Lower lobe of right lung (tissue), 2 donors: ENCODE measurements around the gene NCOA5. TPM values are rescaled to one million over a fixed set of nuclear protein-coding genes. Genes with fewer than 3 reads are reported as not detected.

Experiments
- ATAC-seq, 2 donors: fragments of 200-7000 bp; cut with Tn5 transposase; one replicate each; pipeline ENCODE4 v1.9.1; 2020 to 2022; ENCODE audit warnings: mild to moderate bottlenecking in 2 of 2, moderate library complexity in 2 of 2
- DNase-seq: peaks from one replicate; pipeline ENCODE4 v3.0.0-alpha.2; 2020
- H3K27ac ChIP-seq: fragments of 200-600 bp; one replicate; pipeline ENCODE4 v1.8.0; 2022
- H3K27me3 ChIP-seq: fragments of 200-600 bp; one replicate; pipeline ENCODE4 v1.8.0; 2022; ENCODE audit warnings: low read depth
- H3K36me3 ChIP-seq: fragments of 200-600 bp; one replicate; pipeline ENCODE4 v1.8.0; 2022; ENCODE audit warnings: mild to moderate bottlenecking
- H3K4me1 ChIP-seq: fragments of 200-600 bp; one replicate; pipeline ENCODE4 v1.8.0; 2022
- H3K4me3 ChIP-seq: fragments of 200-600 bp; one replicate; pipeline ENCODE4 v1.8.0; 2022; ENCODE audit warnings: mild to moderate bottlenecking
- H3K9me3 ChIP-seq: fragments of 200-600 bp; one replicate; pipeline ENCODE4 v1.8.0; 2022
- CTCF ChIP-seq: fragments of 200-600 bp; IDR thresholded peaks from one replicate; pipeline ENCODE4 v1.8.0; 2022; ENCODE audit warnings: antibody characterized with exemption, mild to moderate bottlenecking
- intact Hi-C: fragments of 100-400 bp; cut with DNase I; formaldehyde crosslinking; loops from one replicate; pipeline ENCODE4 v1.11.0; 2022
- total RNA-seq: library from RNA; stranded (reverse); fragmentation: NEBNext Ultra II Directional; extraction: Animal tissue kit (Norgen Biotek cat#: 25700); gene quantifications from one replicate; pipeline ENCODE4 v1.2.1, GENCODE V29; 2021
- donor health status: DM: no; HTN: yes; CAD: no; lungs with severe emphysema.

The NCOA5 gene
- total RNA-seq, 1 donor from 2014 or later = 29.4 TPM

- no peak for DNase-seq
- ATAC-seq = no peak
- H3K9me3 ChIP-seq = no peaks in the 10 kb centered on the region
- peaks cover 78% of the 10 kb centered on the region for H3K27me3 ChIP-seq
- no peak overlapping the region for H3K27ac ChIP-seq
- H3K4me3 ChIP-seq = no peak overlapping the region
- no peaks in the 10 kb centered on the region for H3K36me3 ChIP-seq
- intact Hi-C loops = no loop called here
- H3K4me1 ChIP-seq = peaks cover 20% of the 10 kb centered on the region
- no peak for TF ChIP-seq CTCF
Observed at GRCh38 chr20:46025376-46025783, 64.4 kb downstream of the NCOA5 start.

GRCh38 chr20:46023999-46024398, 65.8 kb downstream of the NCOA5 start:
- Histone ChIP-seq H3K27me3 (peaks cover 80% of the 10 kb centered on the region), H3K36me3 (no peaks in the 10 kb centered on the region), H3K9me3 (no peaks in the 10 kb centered on the region), H3K4me3 (no peak overlapping the region), H3K4me1 (peaks cover 20% of the 10 kb centered on the region), H3K27ac (no peak overlapping the region)
- intact Hi-C loops = no loop called here
- no peak for ATAC-seq
- DNase-seq = no peak
- TF ChIP-seq CTCF = no peak

- ATAC-seq (no peak), DNase-seq (no peak)
- H3K9me3 ChIP-seq = no peaks in the 10 kb centered on the region
- peaks cover 76% of the 10 kb centered on the region for H3K27me3 ChIP-seq
- H3K27ac ChIP-seq = no peak overlapping the region
- H3K36me3 ChIP-seq = no peaks in the 10 kb centered on the region
- peaks cover 20% of the 10 kb centered on the region for H3K4me1 ChIP-seq
- no peak overlapping the region for H3K4me3 ChIP-seq
- TF ChIP-seq CTCF = no peak
- intact Hi-C loops = no loop called here
Observed at GRCh38 chr20:46023148-46023484, 66.6 kb downstream of the NCOA5 start.

- Histone ChIP-seq H3K4me3 (peak overlapping the region; percentile 50), H3K4me1 (peaks cover 20% of the 10 kb centered on the region), H3K36me3 (no peaks in the 10 kb centered on the region), H3K27me3 (peaks cover 71% of the 10 kb centered on the region), H3K9me3 (no peaks in the 10 kb centered on the region), H3K27ac (no peak overlapping the region)
- peak; percentile 80 for DNase-seq
- TF ChIP-seq CTCF = peak; percentile 68
- ATAC-seq = peak; percentile 68 to 71
- intact Hi-C loops = no loop called here
Observed at GRCh38 chr20:46022411-46023147, 67.2 kb downstream of the NCOA5 start.

GRCh38 chr20:46021361-46022359, 68.1 kb downstream of the NCOA5 start:
- ATAC-seq = peak; percentile 48 to 58
- Histone ChIP-seq H3K27me3 (peaks cover 70% of the 10 kb centered on the region), H3K27ac (no peak overlapping the region), H3K36me3 (no peaks in the 10 kb centered on the region), H3K4me1 (peaks cover 20% of the 10 kb centered on the region), H3K9me3 (no peaks in the 10 kb centered on the region), H3K4me3 (peak overlapping the region; percentile 50)
- intact Hi-C loops = no loop called here
- no peak for TF ChIP-seq CTCF
- no peak for DNase-seq
